Parathyroid adenoma (tissue), 2 donors: ENCODE measurements around the gene COG6.

Experiments used
- H2AFZ ChIP-seq: fragments of 300-600 bp; sonication (generic); one replicate; pipeline ENCODE4 v1.7.0; 2017; ENCODE audit warnings: antibody characterized with exemption, mild to moderate bottlenecking
- H3K27ac ChIP-seq: fragments of 300-600 bp; sonication (generic); one replicate; pipeline ENCODE4 v1.7.0; 2017
- H3K27me3 ChIP-seq: fragments of 300-600 bp; sonication (generic); one replicate; pipeline ENCODE4 v1.7.0; 2017; ENCODE audit warnings: low read length; ENCODE audit not compliant: control insufficient read depth, insufficient read depth
- H3K36me3 ChIP-seq: fragments of 300-600 bp; sonication (generic); one replicate; pipeline ENCODE4 v1.7.0; 2017; ENCODE audit warnings: low read length; ENCODE audit not compliant: control insufficient read depth, insufficient read depth
- H3K4me1 ChIP-seq: fragments of 300-600 bp; sonication (generic); one replicate; pipeline ENCODE4 v1.7.0; 2017; ENCODE audit warnings: control low read depth
- H3K4me2 ChIP-seq: fragments of 300-600 bp; sonication (generic); one replicate; pipeline ENCODE4 v1.7.0; 2017; ENCODE audit warnings: low read length
- H3K4me3 ChIP-seq: fragments of 300-600 bp; sonication (generic); one replicate; pipeline ENCODE4 v1.7.0; 2017; ENCODE audit warnings: low read depth, low read length
- H3K79me2 ChIP-seq: fragments of 300-600 bp; sonication (generic); one replicate; pipeline ENCODE4 v1.7.0; 2017; ENCODE audit warnings: control low read depth
- H3K9ac ChIP-seq: fragments of 300-600 bp; sonication (generic); one replicate; pipeline ENCODE4 v1.7.0; 2017; ENCODE audit warnings: mild to moderate bottlenecking
- H3K9me3 ChIP-seq: fragments of 300-600 bp; sonication (generic); one replicate; pipeline ENCODE4 v1.7.0; 2017; ENCODE audit warnings: low read length; ENCODE audit not compliant: control insufficient read depth
- CTCF ChIP-seq: fragments of 300-600 bp; sonication (generic); IDR thresholded peaks from one replicate; pipeline ENCODE4 v1.7.0; 2017; ENCODE audit warnings: antibody characterized with exemption, mild to moderate bottlenecking
- donor health status: primary hyperparathyroidism.

Gene COG6

DNA sequence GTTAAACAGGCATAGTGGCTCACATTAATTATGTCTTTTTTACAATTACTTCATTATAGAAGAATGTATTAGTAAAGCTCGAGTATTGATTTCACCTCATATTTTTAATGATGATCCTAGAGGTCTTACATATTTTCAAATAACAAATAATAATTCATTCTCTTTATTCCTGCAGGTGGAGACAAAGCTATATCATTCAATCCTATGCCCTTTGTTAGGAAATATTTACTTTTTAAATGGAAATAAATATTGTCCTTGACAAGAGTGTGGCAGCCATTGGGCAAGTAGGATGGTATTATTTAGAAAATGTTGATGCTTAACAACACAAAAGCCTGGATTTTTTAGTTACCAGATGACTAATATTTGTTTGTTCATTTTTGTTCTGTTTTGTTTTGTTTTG, 127.6 kb downstream of the COG6 start:
- no peaks in the 10 kb centered on the region for H3K36me3 ChIP-seq
- no peak for TF ChIP-seq CTCF
- no peak overlapping the region for H3K4me3 ChIP-seq
- no peaks in the 10 kb centered on the region for H3K27me3 ChIP-seq
- no peak overlapping the region for H3K27ac ChIP-seq
- H3K9me3 ChIP-seq = no peaks in the 10 kb centered on the region
- H3K9ac ChIP-seq = no peak overlapping the region
- H3K79me2 ChIP-seq = no peaks in the 10 kb centered on the region
- H3K4me2 ChIP-seq = no peak overlapping the region
- H2AFZ ChIP-seq = no peak overlapping the region
- no peaks in the 10 kb centered on the region for H3K4me1 ChIP-seq

- no peak for TF ChIP-seq CTCF
- H3K4me1 ChIP-seq = no peaks in the 10 kb centered on the region
- H3K9me3 ChIP-seq = no peaks in the 10 kb centered on the region
- H2AFZ ChIP-seq = no peak overlapping the region
- H3K27ac ChIP-seq = no peak overlapping the region
- no peaks in the 10 kb centered on the region for H3K36me3 ChIP-seq
- H3K4me2 ChIP-seq = no peak overlapping the region
- no peak overlapping the region for H3K9ac ChIP-seq
- H3K79me2 ChIP-seq = no peaks in the 10 kb centered on the region
- no peak overlapping the region for H3K4me3 ChIP-seq
- no peaks in the 10 kb centered on the region for H3K27me3 ChIP-seq
Observed at GRCh38 chr13:39784347-39784746, 128.9 kb downstream of the COG6 start.

GRCh38 chr13:39786091-39786490, 130.6 kb downstream of the COG6 start:
- H3K79me2 ChIP-seq = no peaks in the 10 kb centered on the region
- H2AFZ ChIP-seq = no peak overlapping the region
- H3K36me3 ChIP-seq = no peaks in the 10 kb centered on the region
- no peak for TF ChIP-seq CTCF
- H3K4me2 ChIP-seq = no peak overlapping the region
- H3K9me3 ChIP-seq = no peaks in the 10 kb centered on the region
- H3K9ac ChIP-seq = no peak overlapping the region
- H3K27me3 ChIP-seq = no peaks in the 10 kb centered on the region
- no peak overlapping the region for H3K27ac ChIP-seq
- H3K4me3 ChIP-seq = no peak overlapping the region
- no peaks in the 10 kb centered on the region for H3K4me1 ChIP-seq

DNA sequence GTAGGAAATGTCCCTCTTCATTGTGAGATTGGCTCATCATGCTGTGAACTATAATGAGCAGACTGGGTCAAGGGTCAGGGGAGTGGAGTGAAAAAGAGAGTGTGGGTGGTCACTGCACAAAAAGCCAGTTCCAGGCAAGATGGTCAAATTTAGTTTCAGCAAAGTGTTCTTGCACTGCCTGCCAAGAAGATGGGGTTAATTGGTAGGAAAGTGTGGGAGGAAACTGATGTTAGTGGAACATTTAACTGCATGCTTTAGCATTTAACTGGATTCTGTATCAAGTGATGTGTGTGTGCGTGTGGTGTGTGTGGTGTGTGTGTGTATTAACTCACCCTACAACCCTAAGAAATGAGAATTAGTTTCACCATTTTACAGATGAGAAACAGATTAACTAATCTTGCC, 131.6 kb downstream of the COG6 start:
- Histone ChIP-seq H3K4me1 (no peaks in the 10 kb centered on the region), H3K36me3 (no peaks in the 10 kb centered on the region), H3K27ac (no peak overlapping the region), H2AFZ (no peak overlapping the region), H3K9ac (no peak overlapping the region), H3K79me2 (no peaks in the 10 kb centered on the region), H3K4me3 (no peak overlapping the region), H3K27me3 (no peaks in the 10 kb centered on the region), H3K9me3 (no peaks in the 10 kb centered on the region), H3K4me2 (no peak overlapping the region)
- no peak for TF ChIP-seq CTCF

GRCh38 chr13:39788102-39788501, 132.6 kb downstream of the COG6 start:
- Histone ChIP-seq H3K4me2 (no peak overlapping the region), H3K79me2 (no peaks in the 10 kb centered on the region), H2AFZ (no peak overlapping the region), H3K27ac (no peak overlapping the region), H3K4me3 (no peak overlapping the region), H3K27me3 (no peaks in the 10 kb centered on the region), H3K9ac (no peak overlapping the region), H3K9me3 (no peaks in the 10 kb centered on the region), H3K4me1 (no peaks in the 10 kb centered on the region), H3K36me3 (no peaks in the 10 kb centered on the region)
- no peak for TF ChIP-seq CTCF
